GM12892 (cell line): ENCODE results near the gene OR7A5.

ENCODE experiments used
- POLR2AphosphoS5 ChIP-seq: IDR thresholded peaks from 2 replicates; pipeline ENCODE4 v1.6.1; 2011; ENCODE audit warnings: low read depth, low read length, control low read depth
- TAF1 ChIP-seq: IDR thresholded peaks from 2 replicates; pipeline ENCODE4 v1.6.1; 2011; ENCODE audit warnings: low read depth, mild to moderate bottlenecking, control low read depth, low read length, borderline replicate concordance

- TF ChIP-seq TAF1, result no peak
- no peak for TF ChIP-seq POLR2AphosphoS5
Observed at GRCh38 chr19:14814982-14815652, 19.9 kb downstream of the OR7A5 start.
